CD14-positive monocyte (primary cell): ENCODE data around the gene AADAT. TPM values are rescaled to one million over a fixed set of nuclear protein-coding genes. Genes with fewer than 3 reads are reported as not detected.

Experiments
- DNase-seq, 3 donors: peaks; one replicate each; pipeline ENCODE4 v3.0.0-alpha.2; 2011 to 2022
- H2AFZ ChIP-seq: 2 replicates; pipeline ENCODE4 v1.6.0; 2012; ENCODE audit warnings: mild to moderate bottlenecking, low read depth, low read length, inconsistent platforms; ENCODE audit not compliant: insufficient read depth, poor library complexity, severe bottlenecking
- H3K27ac ChIP-seq, 2 donors: 1 replicate in 1 of 2; 2 replicates in 1 of 2; pipeline ENCODE4 v1.5.1; 2012 to 2013; ENCODE audit warnings: low read length in 2 of 2, control low read depth in 1 of 2, inconsistent platforms in 1 of 2, low read depth in 1 of 2, mild to moderate bottlenecking in 1 of 2
- H3K27me3 ChIP-seq, 2 donors: one replicate each; pipeline versions ENCODE4 v1.6.0 to v1.6.1; 2011 to 2013; ENCODE audit warnings: low read length in 2 of 2; ENCODE audit not compliant: control insufficient read depth in 2 of 2, insufficient read depth in 2 of 2
- H3K36me3 ChIP-seq, 2 donors: replicated peaks in 1 of 2; 1 replicate in 1 of 2; 2 replicates in 1 of 2; pipeline versions ENCODE4 v1.5.1 to v1.6.1; 2012 to 2013; ENCODE audit warnings: low read length in 2 of 2, control low read depth in 1 of 2, inconsistent platforms in 1 of 2, mild to moderate bottlenecking in 1 of 2; ENCODE audit not compliant: insufficient read depth in 2 of 2, control insufficient read depth in 1 of 2
- H3K4me1 ChIP-seq, 2 donors: 1 replicate in 1 of 2; 2 replicates in 1 of 2; pipeline versions ENCODE4 v1.5.1 to v1.6.1; 2012 to 2013; ENCODE audit warnings: low read length in 2 of 2, control low read depth in 1 of 2, inconsistent platforms in 1 of 2, mild to moderate bottlenecking in 1 of 2, moderate library complexity in 1 of 2; ENCODE audit not compliant: insufficient read depth in 2 of 2, control insufficient read depth in 1 of 2
- H3K4me2 ChIP-seq: replicated peaks from 2 replicates; pipeline ENCODE3; 2012; ENCODE audit warnings: low read length, moderate library complexity, mild to moderate bottlenecking; ENCODE audit not compliant: poor library complexity, severe bottlenecking; ENCODE audit errors: extremely low read depth
- H3K4me3 ChIP-seq, 3 experiments: fragments of 200-600 bp in 1 of 3; sonication (generic) in 1 of 3; replicated peaks in 1 of 3; 1 replicate in 2 of 3; 2 replicates in 1 of 3; pipeline ENCODE4 v1.5.1; 2011 to 2013; ENCODE audit warnings: low read length in 3 of 3, mild to moderate bottlenecking in 3 of 3, control low read depth in 2 of 3, low read depth in 2 of 3, inconsistent platforms in 1 of 3, moderate library complexity in 1 of 3
- H3K79me2 ChIP-seq: 2 replicates; pipeline ENCODE4 v1.6.0; 2012; ENCODE audit warnings: mild to moderate bottlenecking, control low read depth, inconsistent platforms, low read length, moderate library complexity; ENCODE audit not compliant: insufficient read depth
- H3K9ac ChIP-seq: 2 replicates; pipeline ENCODE4 v1.6.0; 2017; ENCODE audit warnings: low read length, mild to moderate bottlenecking; ENCODE audit not compliant: insufficient read depth, poor library complexity, severe bottlenecking
- H3K9me3 ChIP-seq, 2 donors: replicated peaks in 1 of 2; 1 replicate in 1 of 2; 2 replicates in 1 of 2; pipeline versions ENCODE4 v1.5.1 to v1.6.1; 2012 to 2013; ENCODE audit warnings: low read length in 2 of 2, control low read depth in 1 of 2; ENCODE audit not compliant: control insufficient read depth in 1 of 2, insufficient read depth in 1 of 2
- H4K20me1 ChIP-seq: 2 replicates; pipeline ENCODE4 v1.6.0; 2012; ENCODE audit warnings: mild to moderate bottlenecking, low read length, control low read depth, moderate library complexity; ENCODE audit not compliant: insufficient read depth
- H3K27ac Mint-ChIP-seq, 7 donors: one replicate each; pipeline ENCODE4 v1.8.0; 2020; ENCODE audit warnings: mild to moderate bottlenecking in 7 of 7, mixed read lengths in 7 of 7, moderate library complexity in 6 of 7, inconsistent platforms in 2 of 7
- H3K27me3 Mint-ChIP-seq, 3 donors: one replicate each; pipeline ENCODE4 v1.8.0; 2021 to 2022; ENCODE audit warnings: low read depth in 3 of 3, mild to moderate bottlenecking in 3 of 3, mixed read lengths in 3 of 3, moderate library complexity in 3 of 3, inconsistent platforms in 1 of 3
- H3K36me3 Mint-ChIP-seq, 2 donors: one replicate each; pipeline ENCODE4 v1.8.0; 2020; ENCODE audit warnings: mixed read lengths in 2 of 2, inconsistent platforms in 1 of 2, mild to moderate bottlenecking in 1 of 2
- H3K4me1 Mint-ChIP-seq: one replicate; pipeline ENCODE4 v1.8.0; 2020; ENCODE audit warnings: mild to moderate bottlenecking, mixed read lengths
- H3K4me3 Mint-ChIP-seq, 2 donors: one replicate each; pipeline ENCODE4 v1.8.0; 2020; ENCODE audit warnings: mild to moderate bottlenecking in 2 of 2, mixed read lengths in 2 of 2, moderate library complexity in 1 of 2
- H3K9me3 Mint-ChIP-seq, 7 donors: one replicate each; pipeline ENCODE4 v1.8.0; 2020 to 2022; ENCODE audit warnings: mixed read lengths in 7 of 7, mild to moderate bottlenecking in 6 of 7, moderate library complexity in 6 of 7, inconsistent platforms in 2 of 7
- CTCF ChIP-seq: fragments of 200-600 bp; IDR thresholded peaks from one replicate; pipeline ENCODE4 v1.8.0; 2022; ENCODE audit warnings: antibody characterized with exemption, mild to moderate bottlenecking
- WGBS: methylation state at CpG from one replicate; pipeline ENCODE4 v1.1.5; 2013; ENCODE audit warnings: missing lambda C conversion rate; ENCODE audit not compliant: insufficient coverage; 5-methylcytosine and 5-hydroxymethylcytosine counted together
- intact Hi-C, 2 donors: fragments of 100-400 bp; cut with micrococcal nuclease; formaldehyde crosslinking; loops; one replicate each; pipeline versions ENCODE4 v1.15.0 to v1.15.1; 2023
- polyA plus RNA-seq, 3 donors: library from polyadenylated mRNA; depleted of rRNA in 1 of 3; unstranded in 2 of 3; stranded (reverse) in 1 of 3; fragments of 300-500 nt in 2 of 3; fragments of >200 nt in 1 of 3; fragmentation: Illumina TruSeq in 2 of 3; gene quantifications; 1 replicate in 2 of 3; 2 replicates in 1 of 3; pipeline ENCODE4 v1.2.3, GENCODE V29; 2012 to 2021

Gene AADAT
- polyA plus RNA-seq, 3 donors: not detected

GRCh38 chr4:170033999-170034398 lies 55.8 kb downstream of the AADAT start:
- intact Hi-C loops: no loop called here
- H3K4me3 Mint-ChIP-seq: no peak overlapping the region
- peaks cover 0 to 3% (median 0%) of the 10 kb centered on the region in 7 donors for H3K9me3 Mint-ChIP-seq

GRCh38 chr4:170030121-170030520 lies 59.6 kb downstream of the AADAT start:
- H3K27me3 Mint-ChIP-seq: peaks cover 39 to 50% (median 40%) of the 10 kb centered on the region in 3 donors
- H3K4me2 ChIP-seq: no peak overlapping the region
- H3K9ac ChIP-seq: no peak overlapping the region
- peaks cover 13 to 20% of the 10 kb centered on the region in 2 donors for H3K4me1 ChIP-seq
- TF ChIP-seq CTCF: no peak
- no peak overlapping the region for H3K27ac ChIP-seq
- H3K36me3 ChIP-seq: no peaks in the 10 kb centered on the region
- peaks cover 6 to 12% of the 10 kb centered on the region in 2 donors for H3K36me3 Mint-ChIP-seq
- no peaks in the 10 kb centered on the region for H3K79me2 ChIP-seq
- H3K9me3 Mint-ChIP-seq: peaks cover 9 to 22% (median 19%) of the 10 kb centered on the region in 7 donors
- H3K4me3 Mint-ChIP-seq: no peak overlapping the region
- H3K4me1 Mint-ChIP-seq: peaks cover 17% of the 10 kb centered on the region
- DNase-seq: no peak
- peaks cover 10 to 19% of the 10 kb centered on the region in 2 donors for H3K9me3 ChIP-seq
- no peak overlapping the region for H2AFZ ChIP-seq
- peaks cover 33 to 42% of the 10 kb centered on the region in 2 donors for H3K27me3 ChIP-seq
- no peak overlapping the region for H3K4me3 ChIP-seq
- no peak overlapping the region for H3K27ac Mint-ChIP-seq
- intact Hi-C loops: no loop called here
- H4K20me1 ChIP-seq: no peaks in the 10 kb centered on the region
- no CpG with 5 or more reads among the region's 1 CpG for WGBS

More at GRCh38 chr4:170033999-170034398, 55.8 kb downstream of the AADAT start:
- Mint-ChIP-seq H3K27ac (no peak overlapping the region), H3K36me3 (no peaks in the 10 kb centered on the region), H3K4me1 (peaks cover 6% of the 10 kb centered on the region), H3K27me3 (peaks cover 15 to 21% (median 15%) of the 10 kb centered on the region in 3 donors)
- H3K9ac ChIP-seq: no peak overlapping the region
- no peaks in the 10 kb centered on the region for H3K9me3 ChIP-seq
- H3K4me1 ChIP-seq: no peaks in the 10 kb centered on the region
- 100% methylated on average over 2 of the region's 2 CpGs for WGBS
- TF ChIP-seq CTCF: no peak
- peaks cover 10 to 17% of the 10 kb centered on the region in 2 donors for H3K27me3 ChIP-seq
- DNase-seq: no peak
- no peak overlapping the region for H3K27ac ChIP-seq
- no peak overlapping the region for H3K4me2 ChIP-seq
- no peak overlapping the region for H2AFZ ChIP-seq
- no peaks in the 10 kb centered on the region for H4K20me1 ChIP-seq
- no peak overlapping the region for H3K4me3 ChIP-seq
- H3K36me3 ChIP-seq: no peaks in the 10 kb centered on the region
- no peaks in the 10 kb centered on the region for H3K79me2 ChIP-seq
